ENCODE data around the gene TRMT2B.

DNA sequence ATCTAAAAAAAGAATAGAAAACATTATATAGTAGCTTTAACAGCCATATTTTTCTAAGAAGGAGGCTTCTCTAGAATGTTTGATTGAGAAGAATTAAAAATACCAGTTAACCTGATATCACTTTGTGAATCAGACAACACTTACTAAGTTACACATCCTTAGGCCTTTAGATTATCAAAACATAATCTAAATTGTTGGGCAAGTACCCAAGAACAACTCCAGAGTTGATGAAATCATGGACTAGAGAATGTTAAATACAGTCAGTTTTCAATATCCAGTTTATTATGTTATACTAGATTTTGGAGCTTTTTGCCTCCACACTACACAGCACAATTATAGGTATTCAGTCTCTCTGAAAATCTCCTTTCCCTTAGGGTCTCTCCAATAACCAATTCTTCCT, 42.8 kb downstream of the TRMT2B start:
- TF ChIP-seq, protein P1, sequence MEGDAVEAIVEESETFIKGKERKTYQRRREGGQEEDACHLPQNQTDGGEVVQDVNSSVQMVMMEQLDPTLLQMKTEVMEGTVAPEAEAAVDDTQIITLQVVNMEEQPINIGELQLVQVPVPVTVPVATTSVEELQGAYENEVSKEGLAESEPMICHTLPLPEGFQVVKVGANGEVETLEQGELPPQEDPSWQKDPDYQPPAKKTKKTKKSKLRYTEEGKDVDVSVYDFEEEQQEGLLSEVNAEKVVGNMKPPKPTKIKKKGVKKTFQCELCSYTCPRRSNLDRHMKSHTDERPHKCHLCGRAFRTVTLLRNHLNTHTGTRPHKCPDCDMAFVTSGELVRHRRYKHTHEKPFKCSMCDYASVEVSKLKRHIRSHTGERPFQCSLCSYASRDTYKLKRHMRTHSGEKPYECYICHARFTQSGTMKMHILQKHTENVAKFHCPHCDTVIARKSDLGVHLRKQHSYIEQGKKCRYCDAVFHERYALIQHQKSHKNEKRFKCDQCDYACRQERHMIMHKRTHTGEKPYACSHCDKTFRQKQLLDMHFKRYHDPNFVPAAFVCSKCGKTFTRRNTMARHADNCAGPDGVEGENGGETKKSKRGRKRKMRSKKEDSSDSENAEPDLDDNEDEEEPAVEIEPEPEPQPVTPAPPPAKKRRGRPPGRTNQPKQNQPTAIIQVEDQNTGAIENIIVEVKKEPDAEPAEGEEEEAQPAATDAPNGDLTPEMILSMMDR (IDR thresholded peaks at IDR 0.05): no peak
- no peak for TF ChIP-seq POLR2A (IDR thresholded peaks at IDR 0.05)
